SK-N-SH treated with all-trans-retinoic acid at 6 μM for 48 hours (cell line): ENCODE data around the gene CNDP1.

Source experiments
- ATAC-seq: fragments of 200-7000 bp; cut with Tn5 transposase; 3 replicates; pipeline ENCODE4 v1.9.1; 2020; ENCODE audit warnings: mild to moderate bottlenecking, moderate library complexity
- ARNTL ChIP-seq: fragments of 450-650 bp; formaldehyde crosslinking; IDR thresholded peaks from 2 replicates; pipeline ENCODE4 v1.5.0; 2020; ENCODE audit warnings: low read depth, mild to moderate bottlenecking, moderate library complexity, borderline replicate concordance
- CREB5 ChIP-seq: fragments of 250-450 bp; sonication (Bioruptor Pico); IDR thresholded peaks from 2 replicates; pipeline ENCODE4 v1.5.1; 2020; ENCODE audit warnings: low read depth, mild to moderate bottlenecking, moderate library complexity
- CSDC2 ChIP-seq: fragments of 250-450 bp; sonication (Bioruptor Pico); IDR thresholded peaks from 2 replicates; pipeline ENCODE4 v1.5.0; 2020; ENCODE audit warnings: mild to moderate bottlenecking, moderate library complexity
- ESRRG ChIP-seq: fragments of 250-450 bp; sonication (Bioruptor Pico); IDR thresholded peaks from 2 replicates; pipeline ENCODE4 v1.6.1; 2021; ENCODE audit warnings: mild to moderate bottlenecking
- GLIS3 ChIP-seq: fragments of 250-450 bp; sonication (Bioruptor Pico); IDR thresholded peaks from 2 replicates; pipeline ENCODE4 v1.5.0; 2020; ENCODE audit warnings: mild to moderate bottlenecking, moderate library complexity
- ISL1 ChIP-seq: fragments of 250-450 bp; sonication (Bioruptor Pico); IDR thresholded peaks from 2 replicates; pipeline ENCODE4 v2.1.2; 2022; ENCODE audit warnings: mild to moderate bottlenecking, moderate library complexity
- OSR1 ChIP-seq: fragments of 250-450 bp; sonication (Bioruptor Pico); IDR thresholded peaks from 2 replicates; pipeline ENCODE4 v1.8.0; 2022; ENCODE audit warnings: moderate library complexity, mild to moderate bottlenecking, inconsistent platforms
- PATZ1 ChIP-seq: fragments of 250-450 bp; sonication (Bioruptor Pico); IDR thresholded peaks from 2 replicates; pipeline ENCODE4 v1.8.0; 2020; ENCODE audit warnings: mild to moderate bottlenecking, moderate library complexity, borderline replicate concordance
- POU6F1 ChIP-seq: fragments of 250-450 bp; sonication (Bioruptor Pico); IDR thresholded peaks from 2 replicates; pipeline ENCODE4 v1.8.0; 2021; ENCODE audit warnings: low read depth, mild to moderate bottlenecking, moderate library complexity, borderline replicate concordance
- PPARA ChIP-seq: fragments of 250-450 bp; sonication (Bioruptor Pico); IDR thresholded peaks from 2 replicates; pipeline ENCODE4 v1.5.0; 2020; ENCODE audit warnings: mild to moderate bottlenecking, borderline replicate concordance
- SNAI2 ChIP-seq: fragments of 250-450 bp; sonication (Bioruptor Pico); IDR thresholded peaks from 2 replicates; pipeline ENCODE4 v1.5.0; 2020; ENCODE audit warnings: mild to moderate bottlenecking, moderate library complexity
- TCF4 ChIP-seq: fragments of 250-450 bp; sonication (Bioruptor Pico); IDR thresholded peaks from 2 replicates; pipeline ENCODE4 v1.8.0; 2021; ENCODE audit warnings: mild to moderate bottlenecking, moderate library complexity, borderline replicate concordance
- TSHZ2 ChIP-seq: fragments of 250-450 bp; sonication (Bioruptor Pico); IDR thresholded peaks from 2 replicates; pipeline ENCODE4 v1.5.0; 2020; ENCODE audit warnings: mild to moderate bottlenecking, moderate library complexity
- ZFP3 ChIP-seq: fragments of 250-450 bp; sonication (Bioruptor Pico); IDR thresholded peaks from 2 replicates; pipeline ENCODE4 v1.5.0; 2020; ENCODE audit warnings: mild to moderate bottlenecking, moderate library complexity
- ZNF70 ChIP-seq: fragments of 450-650 bp; formaldehyde crosslinking; IDR thresholded peaks from 2 replicates; pipeline ENCODE4 v1.5.0; 2020; ENCODE audit warnings: mild to moderate bottlenecking, moderate library complexity
- ZNF8 ChIP-seq: fragments of 450-650 bp; formaldehyde crosslinking; IDR thresholded peaks from 2 replicates; pipeline ENCODE4 v1.5.0; 2020; ENCODE audit warnings: mild to moderate bottlenecking, moderate library complexity

Gene CNDP1

GRCh38 chr18:74540652-74541421 is 6.5 kb downstream of the CNDP1 start:
- no peak for TF ChIP-seq PATZ1
- no peak for TF ChIP-seq CREB5
- TF ChIP-seq ZFP3 (CRISPR knock-in tag) = no peak
- no peak; the same call in 2 of the 3 replicates for ATAC-seq

- ATAC-seq = no peak
- TF ChIP-seq TSHZ2 (CRISPR knock-in tag) (no peak), CREB5 (no peak), ESRRG (CRISPR knock-in tag) (no peak), SNAI2 (no peak), ZNF8 (no peak), POU6F1 (no peak), PPARA (no peak), ARNTL (no peak), OSR1 (no peak), ZNF70 (CRISPR knock-in tag) (no peak), ISL1 (CRISPR knock-in tag) (no peak)
Observed at GRCh38 chr18:74541703-74542555, 7.6 kb downstream of the CNDP1 start.

- no peak for ATAC-seq
- no peak for TF ChIP-seq CREB5
- no peak for TF ChIP-seq TCF4 (CRISPR knock-in tag)
- TF ChIP-seq CSDC2 (CRISPR knock-in tag) = no peak
- TF ChIP-seq ESRRG (CRISPR knock-in tag) = no peak
- no peak for TF ChIP-seq GLIS3 (CRISPR knock-in tag)
- no peak for TF ChIP-seq POU6F1
- no peak for TF ChIP-seq PATZ1
- TF ChIP-seq ISL1 (CRISPR knock-in tag) = no peak
Observed at GRCh38 chr18:74544898-74545297, 10.6 kb downstream of the CNDP1 start.
